Stromal cell of bone marrow (primary cell): Measurements from ENCODE around the gene SETD1B.

Experiments
- DNase-seq: peaks from one replicate; pipeline ENCODE4 v3.0.0-alpha.2; 2012; ENCODE audit warnings: low read depth

Gene SETD1B

GRCh38 chr12:121807642-121808347, 4.0 kb downstream of the SETD1B start:
- DNase-seq = no peak

- DNase-seq = no peak
These were observed 4.8 kb downstream of the SETD1B start for GRCh38 chr12:121808623-121809022.

GRCh38 chr12:121809712-121810116, 5.9 kb downstream of the SETD1B start:
- no peak for DNase-seq

- DNase-seq = no peak
These were observed 6.5 kb downstream of the SETD1B start for GRCh38 chr12:121810234-121810817.

- no peak for DNase-seq
These were observed 7.1 kb downstream of the SETD1B start for GRCh38 chr12:121810833-121811433.

DNA sequence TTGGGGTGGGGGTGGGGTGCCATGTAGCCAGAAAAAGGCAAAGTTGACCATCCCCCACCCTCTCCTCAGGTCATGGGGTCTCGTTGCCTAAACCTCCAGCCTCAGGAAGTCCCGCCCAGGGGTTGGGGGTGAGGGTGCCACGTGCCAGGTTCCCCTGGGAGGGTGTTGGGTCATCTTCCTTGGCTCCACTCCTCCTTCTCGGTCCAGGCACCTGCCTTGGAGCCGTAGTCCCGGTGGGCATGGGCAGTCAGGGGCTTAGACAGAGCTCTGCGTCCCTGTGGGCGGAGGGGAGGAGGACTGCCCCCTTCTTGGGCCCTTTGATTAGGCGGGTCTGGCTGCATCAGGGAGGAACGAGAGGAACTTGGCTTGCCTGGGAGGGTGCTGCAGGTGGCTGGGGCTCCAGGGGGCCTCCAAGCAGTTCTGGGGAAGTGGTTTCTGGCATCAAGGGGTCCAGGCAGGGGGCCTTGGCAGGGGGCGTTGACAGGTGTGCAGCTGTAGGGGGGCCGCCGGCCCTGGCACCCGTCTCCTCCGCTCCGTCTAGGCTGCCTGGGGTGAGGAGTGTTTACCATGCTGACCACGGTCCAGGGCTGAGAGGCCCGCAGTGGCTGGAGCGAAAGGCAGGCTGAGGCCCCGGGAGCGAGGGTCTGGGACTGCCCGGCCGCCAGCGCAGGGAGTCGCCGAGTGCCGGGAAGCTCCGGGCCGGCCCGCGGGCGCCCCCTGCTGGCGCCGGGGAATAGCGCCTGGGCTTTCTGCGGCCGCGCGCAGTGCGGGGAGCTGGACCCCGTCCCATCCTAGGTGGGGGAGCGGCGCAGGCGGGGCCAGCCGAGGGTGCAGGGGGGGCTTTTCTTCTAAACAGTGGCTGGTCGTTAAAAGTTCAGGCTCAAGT, 7.9 kb downstream of the SETD1B start:
- no peak for DNase-seq

- no peak for DNase-seq
These were observed 8.6 kb downstream of the SETD1B start for GRCh38 chr12:121812320-121812871.

DNA sequence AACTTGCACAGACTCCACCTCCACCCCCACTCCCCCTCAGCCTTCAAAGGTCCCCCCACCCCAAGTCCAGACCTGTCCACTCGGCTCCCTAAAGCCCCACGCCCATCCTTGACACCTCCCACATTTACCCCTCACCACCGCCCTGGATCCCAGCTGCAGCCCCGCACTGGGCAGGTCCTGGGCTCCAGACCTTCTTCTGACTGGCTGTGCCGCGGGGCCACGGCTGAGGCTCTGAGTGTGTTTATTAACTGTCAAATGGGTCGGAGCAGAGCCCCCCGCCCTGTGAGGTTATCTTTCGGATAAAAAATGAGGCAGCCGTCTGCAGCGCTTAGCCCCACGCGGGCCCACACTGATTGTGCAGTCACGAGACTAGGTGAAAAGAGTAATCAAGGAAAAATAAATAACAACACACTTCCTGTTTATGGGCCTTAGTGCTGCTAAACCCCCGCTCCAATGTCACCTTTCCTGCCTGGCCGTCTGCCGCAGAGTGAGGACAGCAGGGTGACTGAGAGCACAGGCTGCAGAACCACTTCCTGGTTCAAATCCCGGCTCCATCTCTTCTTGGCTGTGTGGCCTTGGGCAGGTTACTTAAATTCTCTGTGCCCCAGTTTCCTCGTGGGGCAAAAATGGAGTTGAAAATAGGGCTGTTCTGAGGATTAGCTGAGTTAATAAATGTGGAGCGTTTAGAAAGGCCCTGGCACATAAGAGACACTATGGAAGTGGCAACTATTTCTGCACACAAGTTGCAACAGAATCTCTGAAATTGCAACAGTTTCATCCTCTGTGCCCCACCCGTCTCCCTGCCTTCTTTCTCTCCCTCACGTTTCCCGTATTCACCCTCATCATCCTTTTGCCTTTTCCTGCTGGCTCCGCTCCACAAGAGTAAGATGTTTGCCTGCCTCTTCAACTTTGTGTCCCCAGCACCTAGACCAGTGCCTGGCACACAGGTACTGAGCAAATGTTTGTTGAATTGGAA, 9.4 kb downstream of the SETD1B start:
- DNase-seq = no peak

DNA sequence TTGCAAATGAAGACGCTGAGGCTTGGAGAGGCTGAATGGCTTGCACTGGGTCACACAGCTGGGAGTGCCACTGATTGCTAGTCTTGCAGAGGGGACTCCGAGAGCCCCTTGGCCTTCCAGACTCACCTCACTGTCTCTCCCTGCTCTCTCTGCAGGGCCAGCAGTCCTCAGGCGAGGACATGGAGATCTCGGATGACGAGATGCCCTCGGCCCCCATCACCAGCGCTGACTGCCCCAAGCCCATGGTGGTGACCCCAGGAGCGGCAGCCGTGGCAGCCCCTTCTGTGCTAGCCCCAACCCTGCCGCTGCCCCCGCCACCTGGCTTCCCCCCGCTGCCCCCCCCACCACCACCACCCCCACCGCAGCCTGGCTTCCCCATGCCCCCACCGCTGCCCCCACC, 10.1 kb downstream of the SETD1B start:
- no peak for DNase-seq

DNA sequence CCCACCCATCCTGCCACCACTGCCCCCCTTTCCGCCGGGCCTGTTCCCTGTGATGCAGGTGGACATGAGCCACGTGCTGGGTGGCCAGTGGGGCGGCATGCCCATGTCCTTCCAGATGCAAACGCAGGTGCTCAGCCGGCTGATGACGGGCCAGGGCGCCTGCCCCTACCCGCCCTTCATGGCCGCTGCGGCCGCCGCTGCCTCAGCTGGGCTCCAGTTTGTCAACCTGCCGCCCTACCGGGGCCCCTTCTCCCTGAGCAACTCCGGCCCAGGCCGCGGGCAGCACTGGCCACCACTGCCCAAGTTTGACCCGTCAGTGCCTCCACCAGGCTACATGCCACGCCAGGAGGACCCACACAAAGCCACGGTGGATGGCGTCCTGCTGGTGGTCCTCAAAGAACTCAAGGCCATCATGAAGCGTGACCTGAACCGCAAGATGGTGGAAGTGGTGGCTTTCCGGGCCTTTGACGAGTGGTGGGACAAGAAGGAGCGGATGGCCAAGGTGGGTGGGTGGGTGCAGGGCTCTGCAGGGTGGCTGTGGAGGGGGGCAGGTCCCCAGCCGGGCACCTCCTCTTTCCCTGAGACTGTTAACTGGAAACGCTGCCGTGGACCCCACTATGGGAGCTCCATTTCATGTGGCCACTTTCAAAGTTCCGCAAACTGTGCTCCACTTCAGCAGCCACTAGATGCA, 10.8 kb downstream of the SETD1B start:
- DNase-seq = no peak

DNA sequence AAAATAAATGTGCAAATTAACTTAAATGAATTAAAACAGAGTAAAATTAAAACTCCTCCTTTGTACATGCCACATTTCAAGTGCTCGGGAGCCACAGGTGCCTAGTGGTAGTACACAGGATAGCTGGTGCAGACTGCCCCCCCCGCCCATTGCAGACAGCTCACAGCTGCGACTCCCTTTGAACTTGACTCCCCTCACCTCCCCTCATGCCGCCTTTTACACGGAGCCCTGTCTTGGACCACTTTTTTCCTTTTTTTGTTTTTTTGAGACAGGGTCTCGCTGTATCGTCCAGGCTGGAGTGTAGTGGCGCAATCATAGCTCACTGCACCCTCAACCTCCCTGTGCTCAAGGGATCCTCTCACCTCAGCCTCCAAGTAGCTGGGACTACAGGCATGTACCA, 11.5 kb downstream of the SETD1B start:
- no peak for DNase-seq

- no peak for DNase-seq
These were observed 13.3 kb downstream of the SETD1B start for GRCh38 chr12:121816925-121817647.

DNA sequence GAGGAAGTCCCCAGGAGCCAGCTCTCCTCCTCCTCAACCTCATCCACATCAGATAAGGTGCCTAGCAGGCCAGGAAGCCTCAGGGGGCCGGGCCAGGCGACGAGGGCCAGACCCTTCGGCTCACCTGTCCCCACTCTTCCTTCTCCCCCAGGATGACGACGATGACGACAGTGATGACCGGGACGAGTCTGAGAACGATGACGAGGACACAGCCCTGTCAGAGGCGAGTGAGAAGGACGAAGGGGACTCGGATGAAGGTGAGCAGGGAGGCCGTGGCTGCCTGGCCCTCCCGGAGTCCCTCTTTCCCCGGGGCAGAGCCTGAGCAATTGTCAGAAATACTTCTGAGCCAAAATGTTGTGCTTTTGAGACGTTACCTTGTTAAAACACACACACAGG, 13.8 kb downstream of the SETD1B start:
- DNase-seq = no peak

GRCh38 chr12:121819212-121819949, 15.6 kb downstream of the SETD1B start:
- DNase-seq = no peak

DNA sequence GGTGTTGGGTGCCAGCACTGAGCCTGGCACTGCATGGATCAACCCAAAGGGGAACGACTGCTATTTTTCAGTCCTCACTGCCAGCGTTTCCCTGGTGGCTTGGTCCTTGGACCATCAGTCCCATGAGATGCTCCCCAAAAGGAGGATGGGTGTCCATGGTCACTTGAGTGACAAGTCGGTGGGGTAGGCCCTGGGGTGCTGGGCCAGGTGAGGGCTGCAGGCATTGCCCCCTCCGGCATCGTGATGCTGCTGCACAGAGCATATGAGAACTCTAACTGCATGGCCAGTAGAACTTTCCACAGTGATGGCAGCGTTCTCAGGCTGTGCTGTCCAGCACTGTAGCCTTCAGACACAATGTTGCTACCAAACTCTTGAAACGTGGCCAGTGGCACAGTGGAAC, 16.2 kb downstream of the SETD1B start:
- DNase-seq = no peak

GRCh38 chr12:121822393-121823100, 18.7 kb downstream of the SETD1B start:
- DNase-seq = no peak

DNA sequence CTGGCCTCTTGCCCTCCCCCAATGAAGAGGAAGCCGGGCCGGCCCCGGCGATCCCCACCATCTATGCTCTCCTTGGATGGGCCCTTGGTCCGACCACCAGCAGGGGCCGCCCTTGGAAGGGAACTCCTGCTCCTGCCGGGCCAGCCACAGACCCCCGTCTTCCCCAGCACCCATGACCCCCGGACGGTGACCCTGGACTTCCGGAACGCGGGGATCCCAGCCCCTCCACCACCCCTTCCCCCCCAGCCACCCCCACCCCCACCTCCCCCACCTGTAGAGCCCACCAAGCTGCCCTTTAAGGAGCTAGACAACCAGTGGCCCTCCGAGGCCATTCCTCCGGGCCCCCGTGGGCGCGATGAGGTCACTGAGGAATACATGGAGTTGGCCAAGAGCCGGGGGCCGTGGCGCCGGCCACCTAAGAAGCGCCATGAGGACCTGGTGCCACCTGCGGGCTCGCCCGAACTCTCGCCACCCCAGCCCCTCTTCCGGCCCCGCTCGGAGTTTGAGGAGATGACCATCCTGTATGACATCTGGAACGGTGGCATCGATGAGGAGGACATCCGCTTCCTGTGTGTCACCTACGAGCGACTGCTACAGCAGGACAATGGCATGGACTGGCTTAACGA, 19.4 kb downstream of the SETD1B start:
- no peak for DNase-seq

GRCh38 chr12:121823727-121824115, 19.9 kb downstream of the SETD1B start:
- DNase-seq = no peak
